Mucosa of rectum (tissue), 2 donors: ENCODE measurements around the gene IFNLR1.

ENCODE experiments used
- H3K27ac ChIP-seq, 2 donors: one replicate each; pipeline ENCODE4 v1.7.0; 2013; ENCODE audit warnings: inconsistent platforms in 2 of 2, low read depth in 2 of 2, low read length in 2 of 2
- H3K27me3 ChIP-seq, 2 donors: one replicate each; pipeline ENCODE4 v1.7.0; 2013; ENCODE audit warnings: low read length in 2 of 2; ENCODE audit not compliant: control insufficient read depth in 2 of 2, insufficient read depth in 2 of 2
- H3K36me3 ChIP-seq, 2 donors: one replicate each; pipeline ENCODE4 v1.7.0; 2013; ENCODE audit warnings: low read length in 2 of 2; ENCODE audit not compliant: control insufficient read depth in 2 of 2, insufficient read depth in 2 of 2
- H3K4me1 ChIP-seq, 2 donors: one replicate each; pipeline ENCODE4 v1.7.0; 2013; ENCODE audit warnings: low read length in 2 of 2, mild to moderate bottlenecking in 1 of 2; ENCODE audit not compliant: control insufficient read depth in 2 of 2, insufficient read depth in 2 of 2
- H3K4me3 ChIP-seq, 2 donors: one replicate each; pipeline ENCODE4 v1.7.0; 2013; ENCODE audit warnings: low read length in 2 of 2
- H3K9ac ChIP-seq, 2 donors: one replicate each; pipeline ENCODE4 v1.7.0; 2013; ENCODE audit warnings: low read length in 2 of 2, low read depth in 1 of 2, mild to moderate bottlenecking in 1 of 2
- H3K9me3 ChIP-seq, 2 donors: one replicate each; pipeline ENCODE4 v1.7.0; 2013; ENCODE audit warnings: low read length in 2 of 2; ENCODE audit not compliant: control insufficient read depth in 2 of 2
- donor health status: healthy.
- donor health status: Normal muscosa, but diverticular disease.

The IFNLR1 gene

DNA sequence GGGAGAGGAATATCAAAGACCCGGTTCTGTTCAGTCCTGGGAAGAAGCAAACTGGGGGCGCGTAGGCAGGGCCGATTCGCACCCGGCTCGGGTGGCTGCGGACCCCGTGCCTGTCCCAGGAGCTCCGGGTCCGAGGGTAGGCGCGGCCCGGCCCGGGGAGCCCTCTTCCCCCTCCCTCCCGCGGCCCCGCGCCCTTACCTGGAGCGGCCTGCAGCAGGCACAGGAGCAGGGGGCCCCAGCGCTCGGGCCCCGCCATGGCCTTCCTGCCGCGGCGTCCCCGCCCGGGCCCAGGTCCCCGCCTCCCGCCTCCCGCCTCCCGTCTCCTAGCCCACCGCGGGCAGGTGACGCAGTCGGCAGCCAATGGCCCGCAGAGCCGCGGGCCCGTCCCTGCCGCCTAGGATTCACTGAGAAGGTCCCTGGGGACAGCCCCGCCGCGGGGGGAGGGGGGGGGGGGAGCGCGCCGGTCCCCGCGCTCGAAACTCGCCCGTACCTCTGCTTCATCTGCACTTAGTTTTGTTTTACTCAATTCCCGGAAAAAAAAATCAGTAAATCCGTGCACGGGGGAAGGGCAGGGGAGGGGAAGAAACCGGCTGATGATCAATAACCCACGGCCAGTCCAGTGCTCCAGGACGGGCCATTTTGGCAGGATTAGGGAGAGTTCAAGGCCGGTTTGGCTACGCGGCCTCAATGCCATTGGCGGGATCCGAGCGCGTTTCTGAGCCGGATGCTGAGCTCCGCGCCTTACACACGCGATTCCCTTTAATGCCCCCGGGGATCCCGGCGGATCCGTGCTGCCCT lies at the start of gene IFNLR1:
TSS of gene IFNLR1 (minus strand) at position 297 of the 798 bp plus-strand sequence. CDS start at position 256, 41 bp downstream.
- Histone ChIP-seq H3K4me1 (peaks cover 13 to 30% of the 10 kb centered on the region in 2 donors), H3K27ac (peak within 1 kb of the TSS; percentile 71 to 84)

DNA sequence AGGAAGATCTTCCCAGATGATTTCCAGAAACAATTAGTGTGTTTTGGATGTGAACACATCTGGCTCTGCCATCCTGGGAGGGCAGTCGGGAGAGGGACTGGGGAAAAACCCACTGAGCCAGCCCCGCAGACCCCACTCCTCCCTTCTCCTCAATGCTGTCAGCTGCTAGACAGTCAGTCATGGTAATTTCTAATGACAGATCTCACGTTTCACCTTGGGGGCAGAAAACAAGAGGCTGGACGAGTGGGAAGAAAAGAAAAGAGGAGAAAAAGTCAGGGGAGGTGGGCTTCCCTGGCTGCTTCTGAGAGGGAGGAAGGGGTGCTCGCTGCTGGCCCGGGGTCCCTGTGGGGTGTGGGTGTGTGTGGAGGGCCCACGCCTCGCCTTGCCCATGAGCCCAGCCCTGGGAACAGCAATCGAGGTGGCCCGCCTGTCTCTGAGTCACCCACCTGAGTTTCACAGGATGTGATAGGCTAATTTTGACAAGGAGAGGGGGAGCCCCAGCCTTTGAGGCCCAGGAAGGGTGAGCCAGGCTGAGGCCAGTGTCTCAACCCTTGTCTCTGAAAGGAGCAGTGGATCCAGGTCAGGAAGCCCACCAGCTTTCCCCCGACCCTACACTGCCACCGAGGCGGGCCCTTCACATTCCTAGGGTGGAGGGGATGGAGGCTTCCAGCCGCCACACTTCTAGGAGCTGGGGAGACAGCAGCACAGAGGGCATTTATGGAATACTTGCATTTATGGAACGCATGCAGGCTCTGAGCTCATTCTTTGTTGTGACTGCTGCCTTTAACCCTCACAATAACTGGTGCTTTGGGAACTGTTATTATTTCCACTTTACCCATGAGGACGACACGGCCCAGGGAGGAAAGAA lies 49.1 kb upstream of the IFNLR1 start:
- Histone ChIP-seq H3K4me1 (no peaks in the 10 kb centered on the region), H3K27ac (no peak overlapping the region), H3K36me3 (no peaks in the 10 kb centered on the region), H3K9ac (no peak overlapping the region), H3K4me3 (no peak overlapping the region), H3K9me3 (no peaks in the 10 kb centered on the region), H3K27me3 (no peaks in the 10 kb centered on the region)

More for the DNA sequence above, at the start of gene IFNLR1:
- H3K36me3 ChIP-seq, result no peaks in the 10 kb centered on the region
- no peaks in the 10 kb centered on the region for H3K9me3 ChIP-seq
- peak within 1 kb of the TSS; percentile 77 to 79 for H3K4me3 ChIP-seq
- no peaks in the 10 kb centered on the region for H3K27me3 ChIP-seq
- peak within 1 kb of the TSS; percentile 76 to 87 for H3K9ac ChIP-seq

DNA sequence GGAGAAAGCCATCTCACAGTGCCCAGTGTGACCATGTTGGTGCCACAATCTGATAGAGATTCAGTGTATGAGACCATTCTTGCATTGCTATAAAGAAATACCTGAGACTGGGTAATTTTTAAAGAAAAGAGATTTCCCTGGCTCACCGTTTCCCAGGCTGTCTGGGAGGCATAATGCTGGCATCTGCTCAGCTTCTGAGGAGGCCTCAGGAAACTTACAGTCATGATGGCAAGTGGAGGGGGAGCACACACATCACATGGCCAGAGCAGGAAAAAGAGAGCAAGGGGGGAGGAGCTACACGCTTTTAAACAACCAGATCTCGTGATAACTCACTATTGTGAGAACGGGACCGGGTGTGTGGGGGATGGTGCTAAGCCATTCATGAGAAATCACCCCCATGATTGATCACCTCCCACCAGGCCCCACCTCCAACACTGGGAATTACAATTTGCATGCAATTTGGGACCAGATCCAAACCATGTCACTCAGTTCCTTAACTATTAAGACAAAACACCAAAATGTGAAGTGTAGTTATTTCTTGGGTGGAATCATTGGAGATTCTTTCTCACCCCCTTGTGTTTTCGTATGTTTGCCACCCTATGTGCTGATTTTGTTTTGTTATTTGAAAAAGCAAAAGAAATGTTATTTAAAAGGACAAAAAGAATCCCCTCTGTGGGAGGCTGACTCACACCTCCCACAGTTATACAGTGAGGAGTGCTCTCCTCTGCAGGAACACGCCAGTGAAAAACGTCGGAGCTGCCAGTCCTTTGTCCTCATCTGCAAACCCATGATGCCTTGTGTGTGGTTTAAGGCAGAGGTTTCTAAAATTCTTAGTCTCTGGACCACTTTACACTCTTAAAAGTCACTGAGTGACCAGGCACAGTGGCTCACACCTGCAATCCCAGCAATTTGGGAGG lies 46.9 kb upstream of the IFNLR1 start:
- Histone ChIP-seq H3K27ac (no peak overlapping the region), H3K4me3 (no peak overlapping the region), H3K4me1 (no peaks in the 10 kb centered on the region), H3K36me3 (no peaks in the 10 kb centered on the region), H3K9ac (no peak overlapping the region), H3K27me3 (no peaks in the 10 kb centered on the region), H3K9me3 (no peaks in the 10 kb centered on the region)

DNA sequence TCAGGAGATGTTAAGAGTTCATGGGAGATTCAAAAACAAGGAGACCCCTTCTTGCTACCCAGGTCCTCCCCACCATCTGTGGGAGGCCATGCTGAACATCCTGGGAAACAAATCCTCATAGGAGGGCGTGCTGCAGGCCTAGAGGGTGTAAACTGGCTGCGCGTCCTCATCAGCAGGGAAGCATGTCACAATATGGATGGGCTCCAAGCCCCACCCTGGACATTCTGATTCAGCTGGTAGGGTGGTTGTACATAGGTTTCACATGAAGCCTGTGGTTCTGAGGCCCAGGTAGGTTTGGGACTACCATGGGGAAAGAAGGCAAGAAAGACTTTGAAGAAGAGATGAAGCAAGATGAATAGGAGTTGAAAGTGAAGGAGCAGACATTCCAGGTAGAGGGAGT lies 44.6 kb upstream of the IFNLR1 start:
- Histone ChIP-seq H3K4me1 (no peaks in the 10 kb centered on the region), H3K4me3 (no peak overlapping the region), H3K27me3 (no peaks in the 10 kb centered on the region), H3K9ac (no peak overlapping the region), H3K27ac (no peak overlapping the region), H3K36me3 (no peaks in the 10 kb centered on the region), H3K9me3 (no peaks in the 10 kb centered on the region)

DNA sequence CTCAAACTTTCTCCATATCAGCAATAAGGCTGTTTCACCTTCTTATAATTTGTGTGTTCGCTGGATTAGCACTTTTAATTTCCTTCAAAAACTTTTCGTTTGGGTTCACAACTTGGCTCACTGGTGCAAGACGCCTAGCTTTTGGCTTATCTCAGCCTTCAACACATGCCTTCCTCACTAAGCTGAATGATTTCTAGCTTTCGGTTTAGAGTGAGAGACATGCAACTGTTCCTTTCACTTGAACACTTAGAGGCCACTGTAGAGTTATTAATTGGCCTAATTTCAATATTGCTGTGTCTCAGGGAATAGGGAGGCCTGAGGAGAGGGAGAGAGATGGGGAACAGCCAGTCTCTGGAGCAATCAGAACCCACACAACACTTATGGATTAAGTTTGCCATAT lies 41.2 kb upstream of the IFNLR1 start:
- H3K36me3 ChIP-seq, result no peaks in the 10 kb centered on the region

DNA sequence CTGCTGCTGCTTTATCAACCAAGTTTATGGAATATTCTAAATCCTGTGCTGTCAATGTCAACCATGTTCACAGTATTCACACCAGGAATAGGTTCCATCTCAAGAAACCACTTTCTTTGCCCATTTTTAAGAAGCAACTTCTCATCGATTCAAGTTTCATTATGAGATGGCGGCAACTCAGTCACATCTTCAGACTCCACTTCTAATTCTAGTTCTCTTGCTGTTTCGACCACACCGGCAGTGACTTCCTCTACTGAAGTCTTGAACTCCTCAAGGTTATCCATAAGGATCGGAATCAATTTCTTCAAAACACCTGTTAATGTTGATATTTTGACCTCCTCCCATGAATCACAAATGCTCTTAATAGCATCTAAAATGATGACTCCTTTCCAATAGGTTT lies 39.7 kb upstream of the IFNLR1 start:
- no peaks in the 10 kb centered on the region for H3K4me1 ChIP-seq

More for the DNA sequence above, 41.2 kb upstream of the IFNLR1 start:
- no peaks in the 10 kb centered on the region for H3K9me3 ChIP-seq
- H3K27ac ChIP-seq, result no peak overlapping the region
- no peak overlapping the region for H3K4me3 ChIP-seq
- no peaks in the 10 kb centered on the region for H3K4me1 ChIP-seq
- no peaks in the 10 kb centered on the region for H3K27me3 ChIP-seq
- H3K9ac ChIP-seq, result no peak overlapping the region

DNA sequence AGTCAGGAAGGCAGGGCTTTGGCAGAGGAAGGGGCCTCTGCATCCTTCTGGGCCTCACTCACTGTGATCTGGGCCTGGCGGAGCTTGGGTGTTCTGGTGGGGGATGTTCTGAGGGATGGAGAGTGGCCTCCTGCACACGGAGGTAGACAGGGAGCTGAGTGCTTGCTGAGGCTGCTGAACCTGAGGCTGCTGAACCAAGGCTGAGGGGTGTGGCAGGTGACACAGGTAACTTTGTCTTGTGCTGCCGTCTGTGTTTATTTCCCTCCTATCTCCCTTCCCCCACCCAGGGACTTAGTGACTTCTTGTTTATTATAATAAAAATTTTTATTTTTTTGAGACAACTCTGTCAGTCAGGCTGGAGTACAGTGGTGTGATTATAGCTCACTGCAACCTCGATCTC lies 37.7 kb upstream of the IFNLR1 start:
- H3K4me3 ChIP-seq, result no peak overlapping the region
- H3K27ac ChIP-seq, result no peak overlapping the region
- no peaks in the 10 kb centered on the region for H3K27me3 ChIP-seq
- no peak overlapping the region for H3K9ac ChIP-seq
- H3K36me3 ChIP-seq, result no peaks in the 10 kb centered on the region
- no peaks in the 10 kb centered on the region for H3K4me1 ChIP-seq
- H3K9me3 ChIP-seq, result no peaks in the 10 kb centered on the region

More for the DNA sequence above, 39.7 kb upstream of the IFNLR1 start:
- Histone ChIP-seq H3K9ac (no peak overlapping the region), H3K9me3 (no peaks in the 10 kb centered on the region), H3K27ac (no peak overlapping the region), H3K4me3 (no peak overlapping the region), H3K36me3 (no peaks in the 10 kb centered on the region), H3K27me3 (no peaks in the 10 kb centered on the region)

DNA sequence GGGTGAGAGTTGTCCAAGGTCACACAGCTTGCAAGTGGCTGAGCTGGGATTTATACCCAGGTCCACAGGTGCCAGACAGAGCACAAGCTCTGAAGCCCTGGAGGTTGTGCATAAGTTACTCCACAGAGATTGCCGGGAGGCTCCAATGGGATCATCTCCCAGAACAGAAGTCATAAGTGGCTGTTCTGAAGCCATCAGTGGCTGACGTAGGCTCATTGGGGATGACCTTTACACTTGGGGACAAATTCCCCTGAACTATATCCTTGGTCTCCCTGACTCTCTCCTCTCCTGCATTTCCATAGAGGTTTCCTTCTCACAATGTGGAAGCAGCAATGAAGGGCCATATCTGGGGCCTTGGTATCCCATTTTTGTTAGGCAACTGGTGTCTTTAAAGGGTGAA lies 37.0 kb upstream of the IFNLR1 start:
- Histone ChIP-seq H3K4me1 (no peaks in the 10 kb centered on the region), H3K36me3 (no peaks in the 10 kb centered on the region), H3K4me3 (no peak overlapping the region), H3K9me3 (no peaks in the 10 kb centered on the region), H3K9ac (no peak overlapping the region), H3K27me3 (no peaks in the 10 kb centered on the region), H3K27ac (no peak overlapping the region)

DNA sequence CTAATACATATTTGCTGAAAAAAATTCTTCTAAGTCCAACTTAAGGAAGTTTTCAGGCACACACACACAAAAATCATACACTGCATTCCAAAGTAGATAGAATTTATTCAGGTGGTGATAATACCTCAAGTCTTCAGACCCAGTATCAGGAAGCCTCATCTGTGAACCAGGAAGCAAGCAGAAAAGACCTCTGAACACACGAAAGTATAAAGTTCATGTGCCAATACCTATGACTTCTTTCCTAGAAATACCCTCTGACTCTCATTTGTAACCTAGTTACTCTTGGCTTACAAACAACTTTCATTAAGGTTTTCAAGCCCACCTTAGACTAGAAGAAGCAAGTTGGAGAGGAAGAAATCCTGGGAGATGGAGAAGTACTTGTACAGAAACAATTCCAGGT lies 35.7 kb upstream of the IFNLR1 start:
- Histone ChIP-seq H3K9ac (no peak overlapping the region), H3K27me3 (no peaks in the 10 kb centered on the region), H3K4me1 (no peaks in the 10 kb centered on the region), H3K27ac (no peak overlapping the region), H3K9me3 (no peaks in the 10 kb centered on the region), H3K4me3 (no peak overlapping the region), H3K36me3 (no peaks in the 10 kb centered on the region)
